GM19238 (cell line): Measurements from ENCODE around the gene RASGRP1.

ENCODE experiments used
- DNase-seq: peaks from one replicate; pipeline ENCODE4 v3.0.0; 2011; ENCODE audit warnings: low spot score; ENCODE audit not compliant: insufficient read length

The RASGRP1 gene

DNA sequence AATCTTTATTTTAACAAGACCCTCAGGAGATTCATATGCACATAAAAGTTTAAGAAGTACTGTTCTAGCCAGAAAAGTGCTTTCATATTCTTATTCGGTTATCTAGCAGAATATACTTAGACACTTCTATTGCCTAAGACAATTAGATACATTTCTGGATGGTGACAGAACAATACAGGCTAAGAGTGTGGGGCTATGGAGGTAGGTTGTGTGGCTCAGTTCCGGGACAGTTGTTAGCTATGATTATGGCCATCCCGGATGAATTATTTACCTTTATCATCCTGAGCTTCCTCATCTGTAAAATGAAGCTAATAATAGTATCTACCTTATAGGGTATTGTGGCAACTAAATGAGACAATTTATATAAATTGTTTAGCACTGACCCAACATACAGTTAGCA is 104.1 kb downstream of the RASGRP1 start:
- DNase-seq: no peak

DNA sequence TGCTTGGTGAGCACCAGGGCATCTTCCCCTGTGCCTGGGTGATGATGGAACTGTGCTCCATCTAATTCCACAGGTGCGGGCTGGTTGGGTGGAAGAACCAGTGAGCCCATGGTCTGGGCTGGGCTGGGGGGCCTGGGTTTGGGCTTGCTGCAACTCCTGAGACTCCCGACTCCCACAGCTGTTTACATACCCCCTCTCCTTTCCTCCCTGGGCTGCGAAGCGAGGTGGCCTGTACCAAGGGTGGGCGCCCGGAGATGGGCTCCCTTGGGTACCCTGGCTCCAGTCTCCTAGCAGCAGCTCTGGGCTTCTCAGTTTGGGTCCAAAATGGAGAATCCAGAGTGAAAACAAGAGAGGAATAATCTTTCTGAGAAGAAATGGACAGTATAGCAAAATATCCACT is 105.1 kb downstream of the RASGRP1 start:
- no peak for DNase-seq

DNA sequence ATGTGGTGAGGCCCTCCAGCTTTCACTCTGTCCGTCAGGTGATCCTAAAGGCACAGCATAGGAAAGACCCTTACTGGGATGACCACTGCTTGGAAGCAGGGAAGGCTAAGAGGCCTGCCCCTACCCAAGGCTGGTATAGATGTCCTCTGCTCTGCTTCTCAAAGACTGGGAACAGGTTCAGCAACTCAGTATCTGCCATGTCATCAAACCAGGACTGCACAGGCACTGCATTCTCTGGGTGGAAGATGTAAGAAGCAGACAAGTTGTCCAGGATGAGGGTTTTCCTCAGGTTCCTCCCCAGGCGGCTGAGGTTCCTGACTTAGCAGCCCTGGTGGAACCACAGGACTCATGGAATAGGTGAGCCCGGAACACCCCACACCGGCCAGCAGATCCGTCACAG is 106.0 kb downstream of the RASGRP1 start:
- no peak for DNase-seq

DNA sequence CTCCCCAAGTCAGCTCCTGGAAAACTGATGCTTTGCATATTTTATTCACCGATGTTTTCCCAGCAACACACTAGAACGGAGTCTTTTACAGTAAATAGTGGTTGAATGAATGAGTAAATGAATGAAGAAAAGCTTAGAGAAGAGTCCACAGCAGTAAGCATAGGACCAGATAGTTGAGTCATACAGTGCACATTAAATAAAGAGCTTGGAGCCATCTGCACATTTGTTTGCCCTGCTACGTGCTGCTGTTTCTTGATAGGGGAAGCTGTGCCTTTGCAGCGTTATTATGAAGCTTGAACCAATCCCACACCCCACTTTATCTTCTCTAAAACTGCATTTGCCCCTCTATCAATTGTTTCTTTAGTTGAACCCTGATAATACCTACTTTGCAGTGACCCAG is 109.5 kb downstream of the RASGRP1 start:
- DNase-seq: no peak

DNA sequence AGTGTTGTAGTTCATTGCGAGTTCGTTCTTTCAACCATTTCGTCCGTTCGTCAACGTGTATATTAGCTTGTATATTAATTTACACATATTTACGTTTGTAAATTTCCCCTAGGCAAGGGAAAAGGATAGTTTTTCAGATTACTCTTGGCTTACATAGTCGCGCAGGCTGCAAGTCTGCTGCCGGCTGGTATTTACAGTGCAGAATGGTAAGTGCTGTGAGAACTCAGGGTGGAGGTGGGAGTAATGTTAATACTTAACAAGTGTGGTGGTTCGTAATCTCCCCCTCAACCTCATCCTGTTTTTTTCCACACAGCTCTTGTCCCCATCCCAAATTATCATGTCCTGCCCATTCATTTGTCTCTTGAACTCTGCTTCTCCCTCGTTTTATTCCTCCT is 109.9 kb downstream of the RASGRP1 start:
- no peak for DNase-seq

DNA sequence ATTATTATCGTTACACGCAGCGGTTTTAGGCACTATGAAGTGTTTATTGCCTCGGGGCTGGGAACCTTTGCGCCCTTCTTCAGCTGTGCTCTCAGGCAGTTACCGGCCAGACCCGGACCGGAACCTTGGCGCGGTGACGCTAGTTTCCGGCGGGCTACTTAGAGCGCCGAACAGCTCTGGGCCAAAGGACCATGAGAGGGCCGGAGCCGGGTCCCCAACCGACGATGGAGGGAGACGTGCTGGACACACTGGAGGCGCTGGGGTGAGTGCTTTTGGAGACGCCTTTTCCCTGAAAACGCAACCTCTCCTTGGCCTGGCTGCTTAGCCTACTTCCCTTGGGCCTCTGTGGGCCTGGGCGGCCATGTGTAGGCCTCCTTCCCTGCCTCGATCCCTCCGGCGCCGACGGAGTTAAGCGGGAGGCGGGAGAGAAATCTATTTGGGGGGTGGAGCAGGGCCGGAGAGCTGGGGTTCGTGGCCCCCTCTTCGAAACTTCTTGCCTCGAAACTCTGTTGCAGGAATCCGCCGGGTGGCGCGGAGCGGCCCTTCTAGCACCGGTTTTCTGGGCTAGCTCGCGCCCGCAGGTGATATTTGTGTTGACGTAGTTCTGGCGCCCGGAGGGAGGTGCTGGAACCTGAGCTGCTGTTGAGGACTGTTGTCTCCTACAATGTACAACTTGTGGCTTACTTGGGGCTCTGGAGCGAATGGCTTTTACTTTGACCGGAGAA is 110.5 kb downstream of the RASGRP1 start, which contains the start of gene FAM98B:
Gene FAM98B, plus strand, starts transcription at position 157 of the 725 bp plus-strand sequence. Its CDS starts 35 bp downstream, at position 192.
- DNase-seq: peak; percentile 71

GRCh38 chr15:38441130-38441519 is 123.5 kb downstream of the RASGRP1 start:
- no peak for DNase-seq

DNA sequence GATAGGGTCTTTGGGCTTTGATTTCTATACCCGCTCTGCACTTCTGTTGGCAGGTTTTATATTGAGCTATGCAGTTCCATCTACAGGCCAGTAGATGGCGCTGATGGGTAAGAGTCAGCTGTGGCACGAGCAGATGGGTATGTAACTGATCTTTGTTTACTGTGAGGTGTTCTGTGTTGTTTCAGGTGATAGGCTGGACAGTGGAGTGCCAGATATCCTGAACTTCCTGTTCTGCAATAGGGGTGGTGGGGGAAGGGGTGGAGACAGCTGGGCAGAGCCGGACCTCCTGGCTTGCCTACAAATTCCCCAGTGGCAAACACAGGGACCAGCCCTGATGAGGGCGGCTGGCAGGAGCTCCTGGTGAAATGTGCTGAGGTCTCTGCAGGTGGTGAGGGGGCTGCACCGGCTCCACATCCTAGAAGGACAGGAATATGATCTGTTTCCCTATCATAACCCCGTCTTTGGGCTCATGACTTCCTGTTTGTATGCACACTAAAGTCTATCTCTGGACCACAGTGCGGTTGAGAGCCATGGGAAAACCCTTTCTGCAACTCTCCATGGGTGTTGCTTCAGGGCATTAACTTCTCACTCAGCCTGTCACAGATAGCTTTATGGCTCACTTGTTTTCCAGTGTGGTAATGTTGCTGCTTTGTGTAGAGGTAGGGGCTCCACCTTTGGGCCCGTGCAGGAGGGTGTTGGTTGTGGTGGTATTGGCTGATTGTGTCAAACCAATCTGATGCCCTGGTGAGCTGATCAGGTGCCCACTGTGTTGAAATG is 124.1 kb downstream of the RASGRP1 start:
- peak; percentile 12 for DNase-seq
